Measurements from ENCODE around the gene KDM4E. TPM values are rescaled to one million over a fixed set of nuclear protein-coding genes. Genes with fewer than 3 reads are reported as not detected.
"Not testable (repeated sequence)": the region's sequence is repeated elsewhere in the genome, so short reads cannot be mapped to it uniquely, and the experiment has no call there.

The KDM4E gene
- total RNA-seq, 4 donors from 2014 or later, result not detected

DNA sequence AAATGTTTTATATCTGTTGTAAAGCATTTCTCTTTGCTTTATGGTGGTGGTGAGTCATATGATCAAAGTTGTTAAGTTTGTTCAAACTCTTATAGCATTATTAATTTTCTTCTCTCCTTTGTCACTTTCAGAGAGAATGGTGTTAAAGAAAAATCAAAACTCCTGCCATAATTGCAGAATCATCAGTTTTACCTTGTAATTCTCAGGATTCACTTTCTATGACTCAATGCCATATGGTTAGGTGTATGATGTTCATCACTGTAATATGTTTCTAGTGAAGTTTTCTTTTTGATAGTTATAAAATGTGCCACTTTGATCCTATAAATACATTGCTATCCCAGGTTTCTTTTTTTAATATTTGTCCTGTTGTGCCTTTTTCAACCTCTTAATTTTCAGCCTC, 13.7 kb upstream of the KDM4E start:
- Histone ChIP-seq H3K9me3 (no peaks in the 10 kb centered on the region), H3K36me3 (no peaks in the 10 kb centered on the region), H3K4me3 (no peak overlapping the region), H3K4me1 (no peaks in the 10 kb centered on the region), H3K27ac (no peak overlapping the region), H3K27me3 (no peaks in the 10 kb centered on the region)
- in situ Hi-C loops (cut with MboI; ENCODE audit: low pct_ligation_motif_present in 1 of 4, low pct_unique_long_range_greater_than_20kb in 1 of 4, low sequenced_read_pairs in 3 of 4), result no loop called here
- intact Hi-C loops (cut with DNase I; ENCODE audit: low total_unique reads), result no loop called here
- DNase-seq, result no peak
- TF ChIP-seq, protein P1, sequence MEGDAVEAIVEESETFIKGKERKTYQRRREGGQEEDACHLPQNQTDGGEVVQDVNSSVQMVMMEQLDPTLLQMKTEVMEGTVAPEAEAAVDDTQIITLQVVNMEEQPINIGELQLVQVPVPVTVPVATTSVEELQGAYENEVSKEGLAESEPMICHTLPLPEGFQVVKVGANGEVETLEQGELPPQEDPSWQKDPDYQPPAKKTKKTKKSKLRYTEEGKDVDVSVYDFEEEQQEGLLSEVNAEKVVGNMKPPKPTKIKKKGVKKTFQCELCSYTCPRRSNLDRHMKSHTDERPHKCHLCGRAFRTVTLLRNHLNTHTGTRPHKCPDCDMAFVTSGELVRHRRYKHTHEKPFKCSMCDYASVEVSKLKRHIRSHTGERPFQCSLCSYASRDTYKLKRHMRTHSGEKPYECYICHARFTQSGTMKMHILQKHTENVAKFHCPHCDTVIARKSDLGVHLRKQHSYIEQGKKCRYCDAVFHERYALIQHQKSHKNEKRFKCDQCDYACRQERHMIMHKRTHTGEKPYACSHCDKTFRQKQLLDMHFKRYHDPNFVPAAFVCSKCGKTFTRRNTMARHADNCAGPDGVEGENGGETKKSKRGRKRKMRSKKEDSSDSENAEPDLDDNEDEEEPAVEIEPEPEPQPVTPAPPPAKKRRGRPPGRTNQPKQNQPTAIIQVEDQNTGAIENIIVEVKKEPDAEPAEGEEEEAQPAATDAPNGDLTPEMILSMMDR (IDR thresholded peaks at IDR 0.05), result no peak
- TF ChIP-seq POLR2AphosphoS5 (IDR thresholded peaks at IDR 0.05) (no peak), EP300 (IDR thresholded peaks at IDR 0.05; ENCODE audit: low read depth) (no peak), POLR2A (IDR thresholded peaks at IDR 0.05) (no peak)

DNA sequence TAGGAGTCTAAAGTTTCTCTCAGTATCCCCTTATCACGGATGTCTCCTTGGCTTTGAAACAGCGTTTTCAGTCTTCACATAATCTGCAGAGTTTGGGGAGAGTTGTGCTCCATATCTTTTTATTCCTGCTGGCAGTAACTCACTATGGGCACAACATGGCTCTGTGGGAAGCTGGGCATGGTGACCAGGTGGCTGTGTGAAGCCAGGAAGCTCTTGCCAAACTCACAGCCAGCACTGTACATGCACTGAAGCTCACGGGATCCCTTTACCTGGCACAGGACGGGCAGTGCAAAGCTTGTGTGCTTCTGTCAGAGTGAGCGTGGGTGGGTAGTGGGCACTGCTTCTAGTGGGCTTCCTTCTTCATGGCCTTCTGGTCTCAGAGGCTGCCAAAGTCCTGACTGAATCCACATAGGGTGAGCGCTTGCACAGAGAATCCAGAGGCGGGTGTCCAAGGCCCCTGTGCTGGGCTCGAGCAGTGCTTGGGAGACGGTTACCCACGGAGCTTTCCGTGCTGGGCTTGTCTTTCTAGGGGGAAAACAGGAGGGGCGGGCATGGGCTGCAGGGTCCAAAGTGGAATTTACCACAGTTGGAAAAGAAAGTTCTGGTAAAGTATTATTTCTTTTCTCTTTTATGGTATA, 10.8 kb upstream of the KDM4E start:
- TF ChIP-seq EP300 (IDR thresholded peaks at IDR 0.05; ENCODE audit: low read depth) (no peak), POLR2AphosphoS5 (IDR thresholded peaks at IDR 0.05) (no peak), POLR2A (IDR thresholded peaks at IDR 0.05) (no peak)
- TF ChIP-seq, protein P1 (IDR thresholded peaks at IDR 0.05), result no peak
- Histone ChIP-seq H3K27ac (no peak overlapping the region), H3K4me1 (no peaks in the 10 kb centered on the region), H3K36me3 (no peaks in the 10 kb centered on the region), H3K4me3 (no peak overlapping the region), H3K9me3 (no peaks in the 10 kb centered on the region), H3K27me3 (no peaks in the 10 kb centered on the region)
- WGBS, 2 donors (ENCODE audit: low coverage in 1 of 2), result 77 to 90% methylated on average over 3 to 12 of the region's 12 CpGs
- DNase-seq, result no peak
- intact Hi-C loops (cut with DNase I; ENCODE audit: low total_unique reads), result no loop called here
- in situ Hi-C loops (cut with MboI; ENCODE audit: low pct_ligation_motif_present in 1 of 4, low pct_unique_long_range_greater_than_20kb in 1 of 4, low sequenced_read_pairs in 3 of 4), result no loop called here

DNA sequence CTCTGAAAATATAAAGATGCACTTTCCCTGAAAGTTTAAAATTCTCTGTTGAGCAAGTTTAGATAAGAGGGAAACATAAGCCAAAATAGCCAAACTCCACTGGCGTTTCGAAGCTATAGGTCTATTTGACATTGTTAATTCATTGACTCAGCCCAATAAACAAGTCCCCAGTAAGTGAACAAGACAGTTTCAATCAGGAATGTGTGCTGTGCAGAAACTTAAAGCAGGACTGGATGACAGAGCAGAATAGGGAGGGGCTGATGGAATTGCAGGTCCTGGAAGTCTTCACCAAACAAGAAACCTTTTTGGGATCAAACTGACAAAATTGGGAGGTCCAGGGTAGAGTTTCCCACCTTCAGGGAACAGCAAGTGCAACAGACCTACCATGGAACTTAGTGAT, 8.9 kb upstream of the KDM4E start:
- no peak overlapping the region for H3K4me3 ChIP-seq
- TF ChIP-seq EP300 (IDR thresholded peaks at IDR 0.05; ENCODE audit: low read depth) (no peak), POLR2AphosphoS5 (IDR thresholded peaks at IDR 0.05) (no peak), POLR2A (IDR thresholded peaks at IDR 0.05) (no peak)
- TF ChIP-seq, protein P1 (IDR thresholded peaks at IDR 0.05), result no peak
- H3K27me3 ChIP-seq, result no peaks in the 10 kb centered on the region
- WGBS, 2 donors (ENCODE audit: low coverage in 1 of 2), result 32 to 62% methylated on average over 2 of the region's 2 CpGs
- H3K36me3 ChIP-seq, result no peaks in the 10 kb centered on the region
- in situ Hi-C loops (cut with MboI; ENCODE audit: low pct_ligation_motif_present in 1 of 4, low pct_unique_long_range_greater_than_20kb in 1 of 4, low sequenced_read_pairs in 3 of 4) (no loop called here), intact Hi-C loops (cut with DNase I; ENCODE audit: low total_unique reads) (no loop called here)
- H3K9me3 ChIP-seq, result no peaks in the 10 kb centered on the region
- no peak for DNase-seq
- H3K27ac ChIP-seq, result no peak overlapping the region
- H3K4me1 ChIP-seq, result no peaks in the 10 kb centered on the region

DNA sequence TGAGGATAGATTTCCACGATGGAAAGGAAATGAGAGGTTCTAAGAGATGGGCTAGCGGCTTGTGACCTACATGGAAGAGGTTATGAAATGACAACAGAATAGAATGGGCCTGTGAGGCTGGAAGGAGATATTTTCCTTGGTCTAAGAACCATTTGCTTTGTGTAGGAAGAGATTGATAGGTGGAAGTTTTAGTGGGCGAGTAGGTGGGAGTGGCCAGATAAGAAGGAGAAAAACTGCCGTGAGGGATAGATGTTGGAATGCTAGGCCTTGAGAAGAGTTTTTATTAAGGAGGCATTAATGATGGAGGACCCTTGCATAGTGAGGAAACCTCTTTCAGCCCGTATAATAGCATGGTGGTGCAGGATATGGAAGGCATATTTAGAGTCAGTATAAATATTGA, 3.6 kb upstream of the KDM4E start:
- H3K9me3 ChIP-seq; DNase-seq; in situ Hi-C loops (cut with MboI; ENCODE audit: low pct_ligation_motif_present in 1 of 4, low pct_unique_long_range_greater_than_20kb in 1 of 4, low sequenced_read_pairs in 3 of 4); H3K4me3 ChIP-seq; intact Hi-C loops (cut with DNase I; ENCODE audit: low total_unique reads); H3K36me3 ChIP-seq; H3K4me1 ChIP-seq; H3K27ac ChIP-seq; H3K27me3 ChIP-seq: not testable (repeated sequence)
- 82 to 87% methylated on average over 5 of the region's 5 CpGs for WGBS, 2 donors (ENCODE audit: low coverage in 1 of 2)

DNA sequence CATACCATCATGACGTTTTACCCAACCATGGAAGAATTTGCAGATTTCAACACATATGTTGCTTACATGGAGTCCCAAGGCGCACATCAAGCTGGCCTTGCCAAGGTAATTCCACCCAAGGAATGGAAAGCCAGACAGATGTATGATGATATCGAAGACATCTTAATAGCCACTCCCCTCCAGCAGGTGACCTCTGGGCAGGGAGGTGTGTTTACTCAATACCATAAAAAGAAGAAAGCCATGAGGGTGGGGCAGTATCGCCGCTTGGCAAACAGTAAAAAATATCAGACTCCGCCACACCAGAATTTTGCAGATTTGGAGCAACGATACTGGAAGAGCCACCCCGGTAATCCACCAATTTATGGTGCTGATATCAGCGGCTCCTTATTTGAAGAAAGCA, 536 bp downstream of the KDM4E start:
- intact Hi-C loops (cut with DNase I; ENCODE audit: low total_unique reads); DNase-seq; H3K27ac ChIP-seq; H3K9me3 ChIP-seq; H3K4me1 ChIP-seq; H3K36me3 ChIP-seq; in situ Hi-C loops (cut with MboI; ENCODE audit: low pct_ligation_motif_present in 1 of 4, low pct_unique_long_range_greater_than_20kb in 1 of 4, low sequenced_read_pairs in 3 of 4); H3K27me3 ChIP-seq; H3K4me3 ChIP-seq: not testable (repeated sequence)
- 40 to 69% methylated on average over 1 to 8 of the region's 9 CpGs for WGBS, 2 donors (ENCODE audit: low coverage in 1 of 2)

Measured in transverse colon (tissue), 4 donors.